NAMALWA (cell line): Measurements from ENCODE around the gene SMYD3.

Experiments
- DNase-seq: peaks from one replicate; pipeline ENCODE4 v3.0.0-alpha.2; 2015; ENCODE audit warnings: low spot score

SMYD3 gene

DNA sequence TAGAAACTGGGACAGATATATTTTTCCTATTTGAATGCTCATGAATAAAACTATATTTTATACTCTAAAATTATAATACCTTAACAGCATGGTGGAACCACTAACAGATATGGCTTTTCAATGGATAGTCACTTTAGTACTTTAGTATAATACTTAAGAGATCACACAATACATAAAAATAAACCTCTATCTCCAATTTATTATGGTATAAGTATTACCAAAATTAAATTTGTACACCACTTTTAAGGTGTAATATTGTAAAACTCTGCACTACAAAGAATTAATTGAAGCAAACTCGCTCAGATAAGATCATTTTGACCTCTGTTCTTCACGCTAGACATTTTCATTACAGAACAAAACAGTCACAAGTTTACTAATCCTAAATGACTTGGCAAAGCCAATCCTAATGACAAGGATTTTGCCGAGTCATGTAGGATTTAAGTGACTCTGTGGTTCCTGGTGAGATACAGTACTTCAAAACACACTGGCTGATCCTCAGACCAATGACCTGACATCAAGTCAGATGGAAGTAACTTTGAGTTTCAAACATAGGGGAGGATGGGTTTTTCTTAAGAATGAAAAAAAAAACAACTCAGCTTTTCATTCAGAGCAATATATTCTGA, 200.6 kb downstream of the SMYD3 start:
- no peak for DNase-seq

DNA sequence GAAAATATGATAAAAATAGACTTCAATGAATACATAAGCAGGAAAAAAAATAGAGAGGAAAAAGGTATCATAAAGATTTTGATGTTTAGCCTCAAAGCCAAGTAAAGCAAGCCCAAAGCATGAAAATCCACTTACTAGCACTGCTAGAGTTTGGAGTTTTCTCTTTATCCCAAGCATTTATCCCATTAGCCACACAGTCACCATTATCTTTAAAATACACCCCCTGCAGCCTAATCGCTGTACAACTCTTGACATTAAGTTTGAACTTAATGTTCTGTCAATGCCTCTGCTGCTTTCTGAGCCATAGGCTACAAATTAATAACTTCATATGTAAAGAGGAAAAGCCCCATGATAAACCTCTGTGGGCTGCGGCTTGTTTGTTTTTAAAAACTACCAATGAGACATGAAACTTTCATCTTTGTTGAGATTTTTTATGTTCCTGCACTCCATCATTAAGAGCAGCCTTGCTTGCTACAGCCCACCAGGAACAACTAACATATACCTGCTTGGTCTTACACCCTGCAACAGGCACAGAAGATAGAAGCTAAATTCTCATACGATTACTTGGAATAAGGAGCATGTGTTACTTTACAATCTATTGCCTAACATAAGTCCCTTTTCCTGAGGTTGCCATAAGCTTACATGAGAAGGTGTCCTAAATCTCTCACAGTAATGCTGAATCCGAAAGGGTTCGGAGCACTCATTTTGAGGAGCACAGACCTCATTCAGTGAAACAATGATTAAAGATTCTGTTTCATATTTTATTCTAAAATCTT, 202.4 kb downstream of the SMYD3 start:
- no peak for DNase-seq

DNA sequence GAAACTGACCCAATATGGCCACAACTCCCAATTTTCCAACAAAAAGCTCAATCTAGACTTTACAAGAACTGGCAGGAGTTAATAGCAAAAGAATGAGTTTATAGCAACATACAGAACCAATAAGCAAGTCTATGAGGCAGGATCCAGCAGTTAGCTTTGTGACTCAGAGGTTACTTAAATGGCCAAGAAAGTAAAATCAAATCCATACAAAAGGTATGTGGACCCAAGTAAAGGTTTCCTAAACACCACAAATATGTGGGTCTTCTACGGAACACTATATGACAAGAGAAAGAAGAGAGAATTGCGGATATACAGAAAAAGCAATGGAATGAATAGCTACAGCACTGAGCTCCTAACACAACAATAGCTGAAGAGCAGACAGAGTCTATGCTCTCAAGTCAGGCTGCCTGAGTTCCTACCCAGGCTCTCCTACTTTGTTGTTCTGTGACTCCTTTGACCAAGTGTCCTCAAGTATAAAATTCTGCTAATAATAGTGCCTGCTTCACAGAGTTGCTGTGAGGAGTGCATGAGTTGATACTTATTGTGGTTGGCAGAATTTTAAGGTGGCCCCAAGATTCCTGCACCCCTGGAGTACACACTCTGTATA, 204.3 kb downstream of the SMYD3 start:
- no peak for DNase-seq

DNA sequence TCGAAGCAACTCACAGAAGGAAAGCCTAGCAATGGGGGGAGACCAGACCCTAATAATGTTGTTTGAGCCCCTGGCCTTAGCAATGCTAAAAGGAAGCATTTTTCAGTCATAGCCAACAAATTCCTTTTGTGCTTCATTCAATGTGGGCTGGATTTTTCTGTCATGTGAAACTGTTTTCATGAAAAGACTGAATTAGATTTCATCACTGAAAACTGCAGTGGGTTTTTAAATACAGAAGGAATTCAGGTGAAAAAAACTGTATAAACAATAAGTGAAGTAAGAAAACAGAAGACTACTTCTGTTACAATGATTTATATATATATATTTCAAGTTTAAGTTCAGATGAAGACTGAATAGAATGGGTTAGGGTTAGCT, 204.8 kb downstream of the SMYD3 start:
- no peak for DNase-seq

DNA sequence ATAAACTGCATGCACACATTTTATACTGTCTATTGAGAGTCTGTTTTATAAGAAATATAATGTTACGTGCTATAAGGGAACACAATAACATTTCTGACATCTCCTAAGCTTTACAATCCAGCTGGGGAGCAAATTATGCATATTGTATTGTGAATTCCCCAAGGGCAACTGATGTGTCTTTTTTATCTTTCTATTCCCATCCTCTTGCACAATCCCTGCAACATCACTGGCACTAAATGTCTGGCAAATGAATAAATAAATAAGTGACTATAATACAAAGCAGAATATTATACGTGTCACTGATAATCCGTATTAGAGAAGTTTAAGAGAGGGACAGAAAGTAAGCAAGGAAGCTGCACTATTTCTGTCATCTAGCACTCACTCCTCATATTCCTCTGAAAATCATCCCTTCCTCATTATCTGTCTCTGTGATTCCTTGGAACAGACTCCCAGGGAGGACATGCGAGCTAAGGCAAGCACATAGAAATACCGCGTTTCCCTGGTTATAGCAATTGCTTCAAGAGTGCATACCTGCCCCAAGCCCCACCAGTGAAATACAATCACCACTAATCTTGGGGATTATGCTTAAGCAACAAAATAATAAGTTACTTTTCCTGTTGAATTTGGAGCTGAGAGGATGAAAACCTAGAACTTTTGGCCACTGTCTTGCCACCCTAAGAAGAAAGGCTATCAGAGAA, 205.4 kb downstream of the SMYD3 start:
- DNase-seq = no peak

DNA sequence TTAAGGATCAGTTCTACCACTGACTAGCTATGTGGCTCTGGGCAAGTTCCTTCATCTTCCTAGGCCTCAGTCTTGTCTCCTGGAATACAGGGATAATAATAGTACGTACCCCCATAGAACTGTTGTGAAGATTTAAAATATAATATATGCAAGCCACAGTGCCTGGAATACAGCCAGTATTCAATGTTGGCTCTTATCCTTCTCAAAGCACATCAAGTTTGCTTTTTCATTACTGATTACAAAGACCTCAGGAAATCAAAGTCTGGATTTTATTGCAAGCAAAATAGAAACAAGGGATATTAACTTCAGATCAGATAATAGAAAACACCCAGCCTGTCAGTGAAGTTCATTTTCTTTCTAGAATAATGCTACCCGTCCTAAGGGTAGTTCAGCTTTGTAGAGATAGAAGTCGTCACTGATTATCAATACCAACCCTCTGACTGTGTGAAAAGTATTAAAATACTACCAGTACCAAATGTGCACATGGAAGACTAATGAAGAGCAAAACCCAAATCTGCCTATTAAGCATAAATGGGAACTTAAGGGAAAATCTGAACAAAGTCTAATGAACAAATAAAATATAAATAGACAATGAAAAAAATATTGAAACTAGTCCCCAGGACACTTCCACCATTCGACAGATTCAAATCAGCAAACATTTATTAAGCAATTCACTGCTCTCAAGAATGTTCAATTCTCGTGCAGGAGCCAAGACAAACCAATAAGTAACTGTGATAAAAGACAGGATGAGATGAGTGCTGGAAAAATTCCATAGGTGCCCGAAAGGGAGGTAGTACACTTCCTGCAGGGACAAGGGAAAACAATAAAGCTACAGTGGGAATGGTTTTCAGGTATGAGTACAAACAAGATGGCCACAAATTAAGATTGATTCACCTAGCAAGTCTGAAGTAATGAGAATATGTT, 206.2 kb downstream of the SMYD3 start:
- DNase-seq = no peak

DNA sequence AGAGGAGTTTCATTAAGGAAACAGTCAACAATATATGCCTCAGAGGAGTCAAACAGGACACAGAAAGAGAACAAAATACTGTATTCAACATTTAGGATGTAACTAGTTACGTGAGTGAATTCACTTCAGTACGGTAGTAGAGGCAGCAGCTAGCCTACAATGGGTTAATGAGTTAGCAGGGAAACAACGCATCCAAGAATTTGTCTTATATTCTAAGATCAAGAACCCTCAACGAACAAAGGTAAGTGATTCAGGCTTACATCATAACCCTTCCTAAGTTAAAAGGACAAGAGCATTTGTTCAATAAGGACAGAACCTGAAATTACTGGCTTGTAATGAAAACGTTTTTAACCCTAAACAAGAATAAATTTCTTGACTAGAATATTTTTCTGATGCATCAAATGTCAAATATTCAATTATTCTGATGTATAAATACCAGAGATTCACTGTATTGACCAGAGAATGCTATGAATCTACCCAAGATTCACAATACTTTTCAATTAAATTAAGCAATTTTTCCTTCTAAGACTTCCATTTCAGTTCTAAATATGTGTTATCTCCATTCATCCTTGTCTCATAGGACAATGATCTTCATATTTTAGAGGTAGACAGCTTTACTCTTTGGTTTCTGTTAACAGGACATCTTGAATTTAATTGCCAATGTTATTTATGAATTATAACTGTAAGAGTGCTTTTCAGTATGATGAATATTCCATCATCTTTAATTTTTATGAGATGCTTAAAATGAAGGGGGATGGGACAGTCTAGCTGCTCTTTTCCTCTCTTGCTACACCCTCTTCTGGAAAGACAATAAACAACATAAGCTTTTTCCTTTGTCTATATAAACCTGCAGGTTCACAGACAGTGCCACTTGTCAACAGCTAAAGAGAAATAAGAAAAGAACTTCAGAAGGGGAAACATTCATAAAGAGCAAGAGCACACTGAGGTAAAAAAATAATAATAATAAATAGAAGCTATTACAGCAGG, 209.5 kb downstream of the SMYD3 start:
- no peak for DNase-seq

DNA sequence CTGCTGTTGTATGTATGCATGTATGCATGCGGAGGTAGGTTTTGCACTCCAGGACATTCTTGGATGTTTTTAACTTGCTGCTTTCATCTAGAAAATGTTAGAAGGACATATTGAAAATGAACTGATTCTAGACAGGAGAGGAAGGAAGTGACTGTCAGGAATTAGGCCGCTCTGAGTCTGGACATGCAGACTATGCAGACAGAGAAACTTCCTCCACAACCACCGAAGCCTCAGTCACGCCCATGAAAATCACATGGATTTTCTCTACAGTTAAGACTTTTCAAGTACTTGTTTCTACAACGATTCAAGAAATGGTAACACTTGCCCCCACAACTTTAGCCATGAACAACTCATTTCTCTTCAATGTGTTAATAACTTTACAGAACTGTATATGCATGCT, 211.1 kb downstream of the SMYD3 start:
- no peak for DNase-seq

DNA sequence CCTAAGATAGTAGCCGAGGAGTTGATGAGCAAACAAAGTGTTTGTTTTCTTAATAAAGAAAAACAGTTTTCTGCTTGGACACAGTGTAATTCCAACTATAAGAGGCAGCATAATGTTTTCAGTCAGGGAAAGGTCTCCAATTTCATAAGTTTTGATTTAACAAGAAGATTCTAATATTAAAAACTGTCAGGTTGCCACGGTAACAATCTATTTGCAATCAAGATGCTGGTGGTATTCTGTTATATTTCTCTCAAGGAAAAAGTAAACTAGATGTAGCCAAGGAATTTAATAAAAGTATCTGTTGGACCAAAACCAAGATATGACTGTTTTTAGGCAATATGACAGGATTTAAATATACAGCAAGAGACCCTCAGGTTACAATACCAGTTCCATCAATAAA, 211.7 kb downstream of the SMYD3 start:
- DNase-seq = no peak

DNA sequence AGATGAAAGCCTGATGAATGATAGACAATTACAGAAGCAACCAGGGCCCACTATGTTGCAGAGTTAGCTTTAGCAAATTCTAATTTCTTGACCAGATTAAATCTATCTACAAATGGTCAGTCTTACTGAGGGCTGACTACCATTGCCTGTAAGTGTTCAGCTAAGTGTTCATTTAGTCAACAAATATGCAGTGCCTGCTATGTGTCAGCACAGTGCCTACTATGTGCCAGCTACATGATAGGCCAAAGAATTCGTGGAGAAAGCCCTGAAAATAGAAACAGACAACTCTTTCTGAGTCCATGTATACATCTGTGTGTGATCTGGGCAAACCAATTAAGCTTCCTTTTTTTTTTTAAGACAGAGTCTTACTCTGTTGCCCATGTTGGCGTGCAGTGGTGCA, 212.8 kb downstream of the SMYD3 start:
- DNase-seq = no peak

DNA sequence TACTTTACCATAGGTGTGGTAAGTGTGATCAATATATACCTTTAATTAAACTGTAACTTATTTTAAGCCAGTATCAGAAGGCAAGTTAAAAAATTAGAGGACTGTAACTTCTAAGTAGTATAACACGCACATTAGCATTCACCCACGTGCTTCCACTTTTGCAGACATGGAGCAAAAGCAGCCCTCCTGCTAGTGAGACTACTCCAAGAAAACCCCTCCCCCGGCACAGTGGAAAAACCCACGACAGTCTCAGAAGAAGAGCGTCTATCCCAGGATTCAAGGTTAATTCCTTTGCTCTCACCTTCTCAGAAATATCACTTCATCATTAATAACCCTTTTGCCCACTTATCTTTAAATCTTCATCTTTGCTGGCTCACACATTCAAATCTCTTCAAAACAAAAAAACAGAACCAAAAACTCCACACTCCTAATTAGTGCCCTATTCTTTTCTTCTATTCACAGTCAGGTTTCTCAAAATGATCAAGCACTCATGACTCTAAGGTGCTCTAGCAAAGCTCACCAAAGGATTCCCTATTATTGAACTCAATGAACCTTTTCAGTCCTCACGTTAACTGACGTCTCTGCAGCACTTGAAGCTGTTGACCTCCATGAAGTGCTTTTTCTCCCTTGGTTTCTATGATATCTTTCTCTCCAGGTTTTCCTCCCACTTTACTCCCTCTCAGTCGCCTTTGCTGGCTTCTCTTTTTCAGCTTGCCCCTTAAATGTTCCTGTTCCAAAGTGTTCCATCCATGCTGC, 213.5 kb downstream of the SMYD3 start:
- DNase-seq = no peak

DNA sequence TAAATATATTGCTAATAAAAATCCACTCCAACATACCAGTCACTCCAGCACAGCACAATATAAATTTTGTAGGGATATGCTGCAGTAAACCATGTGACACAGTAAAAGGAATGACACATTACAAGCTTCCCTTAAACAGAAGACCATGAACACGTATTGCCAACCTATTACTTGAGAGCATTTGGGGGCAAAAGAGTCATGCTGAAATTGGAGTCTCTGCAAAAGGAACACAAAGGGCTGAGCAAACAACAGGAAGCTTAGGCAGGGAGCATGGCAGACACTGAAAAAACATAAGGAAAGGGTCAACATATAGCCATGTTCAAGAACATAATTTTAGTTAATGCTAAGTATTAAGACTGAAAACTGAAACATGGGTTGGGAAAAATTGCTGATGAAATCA, 214.5 kb downstream of the SMYD3 start:
- DNase-seq = no peak

DNA sequence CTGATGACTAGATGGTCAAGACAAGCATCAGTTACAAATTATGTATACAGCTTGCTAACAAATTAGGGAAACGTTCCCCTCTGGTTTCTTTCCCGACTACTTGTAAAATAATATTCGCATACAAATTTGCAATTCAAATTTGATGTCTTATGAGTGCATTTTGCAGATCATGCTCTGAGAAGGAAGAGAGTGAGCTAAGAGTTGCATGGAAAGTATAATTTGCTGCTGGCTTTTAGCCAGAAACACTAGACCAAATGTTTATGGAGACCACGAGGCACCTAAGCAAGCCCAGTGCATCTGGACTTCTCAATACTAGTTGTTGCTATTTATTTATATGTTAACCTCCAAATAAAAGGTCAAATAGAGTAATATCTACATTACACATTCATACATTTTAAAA, 216.0 kb downstream of the SMYD3 start:
- DNase-seq = no peak

DNA sequence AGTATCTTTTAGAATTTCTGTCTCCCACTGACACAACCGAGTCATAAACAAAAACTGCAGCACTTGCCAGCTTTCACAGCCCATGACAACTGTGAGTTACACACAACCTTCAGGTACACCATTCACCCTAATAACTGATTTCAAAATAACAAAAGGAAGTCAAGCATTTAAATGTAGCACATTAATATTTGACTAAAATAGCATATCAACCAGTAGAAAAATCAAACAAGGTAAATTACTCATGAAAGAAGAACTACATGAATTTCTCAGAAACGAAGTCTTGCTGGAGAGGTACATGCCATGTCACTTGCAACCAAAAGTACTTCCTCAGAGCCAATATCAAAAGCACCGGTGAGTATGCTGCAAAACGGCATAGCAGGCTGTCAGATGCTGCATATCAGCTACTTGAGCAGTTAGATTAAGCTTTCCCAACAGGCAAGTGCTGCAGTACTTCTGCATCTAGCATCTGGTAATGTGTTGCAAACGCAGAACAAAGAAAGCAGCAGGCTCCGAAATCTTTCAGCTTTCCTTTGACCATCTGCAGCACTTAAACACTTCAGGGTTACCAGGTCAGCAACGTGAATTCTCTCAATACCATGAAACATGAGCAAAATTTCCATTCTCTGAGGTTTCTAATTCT, 223.2 kb downstream of the SMYD3 start:
- no peak for DNase-seq

DNA sequence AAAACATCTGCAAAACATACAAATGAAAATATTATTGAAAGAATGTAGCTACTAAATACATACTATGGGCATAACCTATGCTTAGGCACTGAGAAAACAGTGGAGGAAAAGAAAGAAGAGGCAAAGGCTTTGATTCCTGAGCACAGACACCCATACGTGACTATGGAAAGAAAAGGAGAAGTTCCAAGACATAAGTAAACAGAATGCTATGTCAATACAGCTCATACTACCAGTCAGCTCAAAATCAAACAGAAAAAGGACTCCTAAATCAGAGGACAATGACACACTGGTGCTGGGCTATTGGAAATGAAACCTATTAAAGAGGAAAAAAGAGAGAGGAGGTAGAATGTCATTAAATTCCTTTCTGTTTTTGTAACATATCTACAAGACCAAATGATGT, 225.4 kb downstream of the SMYD3 start:
- DNase-seq = no peak

DNA sequence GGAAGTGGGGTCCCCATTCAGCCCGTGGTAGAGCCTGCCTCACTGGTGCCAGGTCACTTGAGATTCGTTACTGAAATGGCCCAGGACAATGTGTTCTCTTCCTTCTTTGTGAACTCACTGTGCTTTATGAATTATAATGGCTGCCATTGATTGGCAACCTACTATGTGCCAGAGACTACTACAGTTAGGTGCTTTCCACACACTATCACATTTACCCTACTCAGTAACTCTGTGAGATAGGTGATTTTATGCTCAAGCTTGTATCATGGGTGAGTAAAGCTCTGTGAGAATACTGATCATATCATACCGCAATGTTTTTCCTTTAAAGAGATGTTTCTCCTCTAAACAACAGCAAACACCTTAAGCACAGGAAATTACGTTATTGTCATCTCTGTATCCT, 225.9 kb downstream of the SMYD3 start:
- no peak for DNase-seq

DNA sequence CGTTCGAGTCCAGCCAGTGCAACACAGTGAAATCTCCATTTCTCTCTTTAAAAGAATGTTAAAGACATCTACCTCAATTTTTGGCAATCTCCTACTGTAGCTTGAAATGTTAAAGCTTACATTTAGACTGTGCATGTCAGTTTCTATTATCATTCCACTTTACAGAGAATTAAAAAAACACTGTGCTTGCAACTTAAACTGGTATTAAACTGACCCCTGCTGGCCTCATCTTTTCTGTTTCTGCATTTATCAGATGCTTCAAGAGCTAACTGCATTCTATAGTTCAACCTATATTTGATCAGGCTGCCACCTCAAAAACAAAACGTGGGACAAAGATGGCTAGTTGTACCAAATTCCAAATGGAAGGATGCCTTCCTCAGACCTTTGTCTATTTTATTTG, 226.5 kb downstream of the SMYD3 start:
- peak; percentile 20 for DNase-seq

DNA sequence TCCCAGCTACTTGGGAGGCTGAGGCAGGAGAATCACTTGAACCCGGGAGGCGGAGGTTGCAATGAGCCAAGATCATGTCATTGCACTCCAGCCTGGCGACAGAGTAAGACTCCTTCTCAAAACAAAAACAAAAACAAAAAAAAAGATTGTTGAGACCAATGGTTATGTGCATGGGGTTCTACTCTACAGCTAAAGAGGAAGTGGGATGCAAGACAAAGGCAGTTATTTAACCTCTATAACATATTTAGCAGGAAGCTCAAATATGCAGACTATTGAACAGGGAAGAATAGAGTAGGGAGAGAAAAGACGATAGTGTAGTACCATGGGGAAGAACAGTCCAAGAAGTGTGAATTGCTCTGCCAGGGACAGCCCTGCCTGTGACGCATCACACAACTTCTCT, 227.7 kb downstream of the SMYD3 start:
- no peak for DNase-seq

DNA sequence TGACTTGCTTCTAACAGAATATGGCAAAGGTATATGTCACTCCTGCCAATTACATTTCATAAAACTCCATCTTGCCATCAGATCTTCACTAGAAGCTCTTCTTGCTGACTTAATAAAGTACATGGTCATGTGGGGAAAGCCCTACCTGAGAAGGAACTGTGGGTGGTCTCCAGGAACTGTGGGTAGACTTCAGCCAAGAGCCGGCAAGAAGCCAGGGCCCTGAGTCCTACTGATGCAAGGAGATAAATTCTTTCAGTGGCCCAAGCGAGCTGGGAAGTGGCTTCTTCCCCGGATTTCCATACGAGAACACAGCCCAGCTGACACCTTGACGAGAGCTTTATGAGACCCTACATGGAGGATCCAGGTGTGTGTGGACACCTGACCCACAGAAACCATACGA, 228.7 kb downstream of the SMYD3 start:
- no peak for DNase-seq
